Measurements from ENCODE around the gene MMP17. TPM values are rescaled to one million over a fixed set of nuclear protein-coding genes. Genes with fewer than 3 reads are reported as not detected.

The MMP17 gene
- total RNA-seq, 2 donors from 2014 or later: 10.9 to 12.0 TPM

DNA sequence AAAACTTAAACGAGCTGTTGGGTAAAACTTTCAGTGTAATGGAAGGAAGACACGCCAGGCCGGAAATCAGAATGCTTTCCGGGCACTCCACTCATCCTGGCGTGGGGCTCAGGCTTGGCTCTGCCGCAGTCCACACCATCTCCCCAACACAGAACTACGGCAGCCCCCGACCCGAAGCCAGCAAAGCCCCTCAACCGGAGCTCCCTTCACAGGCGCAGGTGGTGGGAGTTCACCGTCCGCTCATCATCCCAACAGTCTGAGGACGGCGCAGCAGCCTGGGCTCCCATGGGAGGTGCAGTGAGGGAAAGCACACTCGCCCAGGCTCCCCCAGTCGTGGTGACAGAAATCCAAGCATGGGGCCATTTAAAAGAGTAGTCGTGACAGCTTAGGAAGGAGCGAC is 11.0 kb upstream of the MMP17 start:
- H3K27me3 Mint-ChIP-seq (ENCODE audit: insufficient read depth): no peaks in the 10 kb centered on the region
- Histone ChIP-seq H3K27me3 (ENCODE audit: control insufficient read depth, insufficient read depth, low read length, poor library complexity, severe bottlenecking) (no peaks in the 10 kb centered on the region), H3K36me3 (ENCODE audit: control insufficient read depth, insufficient read depth, low read length) (no peaks in the 10 kb centered on the region), H3K27ac (ENCODE audit: low read depth, low read length) (no peak overlapping the region), H3K9ac (ENCODE audit: extremely low read depth, low read length, poor library complexity, severe bottlenecking) (no peak overlapping the region), H3K4me1 (ENCODE audit: control insufficient read depth, insufficient read depth, low read length) (no peaks in the 10 kb centered on the region), H3K9me3 (ENCODE audit: control insufficient read depth, low read length) (peaks cover 16% of the 10 kb centered on the region), H3K4me3 (ENCODE audit: low read length) (no peak overlapping the region)
- no peak overlapping the region for H3K27ac Mint-ChIP-seq
- 92 to 93% methylated on average over 13 to 19 of the region's 19 CpGs for WGBS, 2 experiments (ENCODE audit: insufficient coverage in 1 of 2, insufficient read length in 1 of 2)
- peak; percentile 34 for DNase-seq
- no peaks in the 10 kb centered on the region for H3K4me1 Mint-ChIP-seq
- TF ChIP-seq, protein P1, sequence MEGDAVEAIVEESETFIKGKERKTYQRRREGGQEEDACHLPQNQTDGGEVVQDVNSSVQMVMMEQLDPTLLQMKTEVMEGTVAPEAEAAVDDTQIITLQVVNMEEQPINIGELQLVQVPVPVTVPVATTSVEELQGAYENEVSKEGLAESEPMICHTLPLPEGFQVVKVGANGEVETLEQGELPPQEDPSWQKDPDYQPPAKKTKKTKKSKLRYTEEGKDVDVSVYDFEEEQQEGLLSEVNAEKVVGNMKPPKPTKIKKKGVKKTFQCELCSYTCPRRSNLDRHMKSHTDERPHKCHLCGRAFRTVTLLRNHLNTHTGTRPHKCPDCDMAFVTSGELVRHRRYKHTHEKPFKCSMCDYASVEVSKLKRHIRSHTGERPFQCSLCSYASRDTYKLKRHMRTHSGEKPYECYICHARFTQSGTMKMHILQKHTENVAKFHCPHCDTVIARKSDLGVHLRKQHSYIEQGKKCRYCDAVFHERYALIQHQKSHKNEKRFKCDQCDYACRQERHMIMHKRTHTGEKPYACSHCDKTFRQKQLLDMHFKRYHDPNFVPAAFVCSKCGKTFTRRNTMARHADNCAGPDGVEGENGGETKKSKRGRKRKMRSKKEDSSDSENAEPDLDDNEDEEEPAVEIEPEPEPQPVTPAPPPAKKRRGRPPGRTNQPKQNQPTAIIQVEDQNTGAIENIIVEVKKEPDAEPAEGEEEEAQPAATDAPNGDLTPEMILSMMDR (conservative IDR thresholded peaks at IDR 0.05): no peak
- H3K9me3 Mint-ChIP-seq: peaks cover 23% of the 10 kb centered on the region
- no peaks in the 10 kb centered on the region for H3K36me3 Mint-ChIP-seq (ENCODE audit: low read depth)
- no peak overlapping the region for H3K4me3 Mint-ChIP-seq

GRCh38 chr12:131818821-131819585 is 9.2 kb upstream of the MMP17 start:
- Histone ChIP-seq H3K9me3 (ENCODE audit: control insufficient read depth, low read length) (peaks cover 5% of the 10 kb centered on the region), H3K27me3 (ENCODE audit: control insufficient read depth, insufficient read depth, low read length, poor library complexity, severe bottlenecking) (no peaks in the 10 kb centered on the region), H3K36me3 (ENCODE audit: control insufficient read depth, insufficient read depth, low read length) (no peaks in the 10 kb centered on the region), H3K4me3 (ENCODE audit: low read length) (no peak overlapping the region), H3K4me1 (ENCODE audit: control insufficient read depth, insufficient read depth, low read length) (no peaks in the 10 kb centered on the region), H3K27ac (ENCODE audit: low read depth, low read length) (no peak overlapping the region), H3K9ac (ENCODE audit: extremely low read depth, low read length, poor library complexity, severe bottlenecking) (no peak overlapping the region)
- H3K9me3 Mint-ChIP-seq: peaks cover 5% of the 10 kb centered on the region
- TF ChIP-seq, protein P1 (conservative IDR thresholded peaks at IDR 0.05): no peak
- WGBS, 2 experiments (ENCODE audit: insufficient coverage in 1 of 2, insufficient read length in 1 of 2): 91 to 95% methylated on average over 21 to 30 of the region's 30 CpGs
- H3K4me3 Mint-ChIP-seq: no peak overlapping the region
- no peak for DNase-seq
- H3K27me3 Mint-ChIP-seq (ENCODE audit: insufficient read depth): no peaks in the 10 kb centered on the region
- H3K27ac Mint-ChIP-seq: no peak overlapping the region
- H3K4me1 Mint-ChIP-seq: no peaks in the 10 kb centered on the region
- H3K36me3 Mint-ChIP-seq (ENCODE audit: low read depth): no peaks in the 10 kb centered on the region

- Histone ChIP-seq H3K4me1 (ENCODE audit: control insufficient read depth, insufficient read depth, low read length) (no peaks in the 10 kb centered on the region), H3K9ac (ENCODE audit: extremely low read depth, low read length, poor library complexity, severe bottlenecking) (no peak overlapping the region), H3K9me3 (ENCODE audit: control insufficient read depth, low read length) (no peaks in the 10 kb centered on the region), H3K4me3 (ENCODE audit: low read length) (no peak overlapping the region), H3K36me3 (ENCODE audit: control insufficient read depth, insufficient read depth, low read length) (no peaks in the 10 kb centered on the region), H3K27ac (ENCODE audit: low read depth, low read length) (no peak overlapping the region), H3K27me3 (ENCODE audit: control insufficient read depth, insufficient read depth, low read length, poor library complexity, severe bottlenecking) (peaks cover 10% of the 10 kb centered on the region)
- WGBS, 2 experiments (ENCODE audit: insufficient coverage in 1 of 2, insufficient read length in 1 of 2): 88 to 96% methylated on average over 6 of the region's 6 CpGs
- no peak overlapping the region for H3K27ac Mint-ChIP-seq
- TF ChIP-seq, protein P1 (conservative IDR thresholded peaks at IDR 0.05): no peak
- H3K36me3 Mint-ChIP-seq (ENCODE audit: low read depth): no peaks in the 10 kb centered on the region
- H3K27me3 Mint-ChIP-seq (ENCODE audit: insufficient read depth): peaks cover 28% of the 10 kb centered on the region
- DNase-seq: no peak
- H3K4me1 Mint-ChIP-seq: peaks cover 1% of the 10 kb centered on the region
- H3K4me3 Mint-ChIP-seq: no peak overlapping the region
- no peaks in the 10 kb centered on the region for H3K9me3 Mint-ChIP-seq
These were observed 3.7 kb upstream of the MMP17 start for GRCh38 chr12:131824450-131824849.
